Measurements from ENCODE around the gene TTC14.
"Not testable (repeated sequence)": the region's sequence is repeated elsewhere in the genome, so short reads cannot be mapped to it uniquely, and the experiment has no call there.

TTC14 gene

DNA sequence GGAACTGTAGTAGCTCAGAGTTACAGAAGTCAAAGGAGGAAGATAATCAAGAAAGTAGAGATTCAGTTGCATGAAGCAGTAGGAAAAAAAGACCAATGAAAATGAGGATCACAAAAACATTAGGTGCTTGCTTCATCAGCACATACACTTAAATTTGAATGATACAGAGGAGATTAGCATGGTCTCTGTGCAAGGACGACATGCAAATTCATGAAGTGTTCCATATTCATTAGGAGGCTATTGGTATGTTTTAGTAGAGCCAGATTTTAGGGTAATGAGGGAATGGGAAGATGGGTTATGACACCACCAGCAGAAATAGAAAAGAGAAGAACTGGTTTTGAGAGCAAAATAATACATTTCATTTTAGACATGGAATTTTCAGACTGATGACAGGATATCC, 21.0 kb upstream of the TTC14 start:
- TF ChIP-seq ISL1 (CRISPR knock-in tag; IDR thresholded peaks at IDR 0.05) = no peak
- TF ChIP-seq, protein P1, sequence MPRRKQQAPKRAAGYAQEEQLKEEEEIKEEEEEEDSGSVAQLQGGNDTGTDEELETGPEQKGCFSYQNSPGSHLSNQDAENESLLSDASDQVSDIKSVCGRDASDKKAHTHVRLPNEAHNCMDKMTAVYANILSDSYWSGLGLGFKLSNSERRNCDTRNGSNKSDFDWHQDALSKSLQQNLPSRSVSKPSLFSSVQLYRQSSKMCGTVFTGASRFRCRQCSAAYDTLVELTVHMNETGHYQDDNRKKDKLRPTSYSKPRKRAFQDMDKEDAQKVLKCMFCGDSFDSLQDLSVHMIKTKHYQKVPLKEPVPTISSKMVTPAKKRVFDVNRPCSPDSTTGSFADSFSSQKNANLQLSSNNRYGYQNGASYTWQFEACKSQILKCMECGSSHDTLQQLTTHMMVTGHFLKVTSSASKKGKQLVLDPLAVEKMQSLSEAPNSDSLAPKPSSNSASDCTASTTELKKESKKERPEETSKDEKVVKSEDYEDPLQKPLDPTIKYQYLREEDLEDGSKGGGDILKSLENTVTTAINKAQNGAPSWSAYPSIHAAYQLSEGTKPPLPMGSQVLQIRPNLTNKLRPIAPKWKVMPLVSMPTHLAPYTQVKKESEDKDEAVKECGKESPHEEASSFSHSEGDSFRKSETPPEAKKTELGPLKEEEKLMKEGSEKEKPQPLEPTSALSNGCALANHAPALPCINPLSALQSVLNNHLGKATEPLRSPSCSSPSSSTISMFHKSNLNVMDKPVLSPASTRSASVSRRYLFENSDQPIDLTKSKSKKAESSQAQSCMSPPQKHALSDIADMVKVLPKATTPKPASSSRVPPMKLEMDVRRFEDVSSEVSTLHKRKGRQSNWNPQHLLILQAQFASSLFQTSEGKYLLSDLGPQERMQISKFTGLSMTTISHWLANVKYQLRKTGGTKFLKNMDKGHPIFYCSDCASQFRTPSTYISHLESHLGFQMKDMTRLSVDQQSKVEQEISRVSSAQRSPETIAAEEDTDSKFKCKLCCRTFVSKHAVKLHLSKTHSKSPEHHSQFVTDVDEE (CRISPR knock-in tag; IDR thresholded peaks at IDR 0.05) = no peak
- TF ChIP-seq, protein P2, sequence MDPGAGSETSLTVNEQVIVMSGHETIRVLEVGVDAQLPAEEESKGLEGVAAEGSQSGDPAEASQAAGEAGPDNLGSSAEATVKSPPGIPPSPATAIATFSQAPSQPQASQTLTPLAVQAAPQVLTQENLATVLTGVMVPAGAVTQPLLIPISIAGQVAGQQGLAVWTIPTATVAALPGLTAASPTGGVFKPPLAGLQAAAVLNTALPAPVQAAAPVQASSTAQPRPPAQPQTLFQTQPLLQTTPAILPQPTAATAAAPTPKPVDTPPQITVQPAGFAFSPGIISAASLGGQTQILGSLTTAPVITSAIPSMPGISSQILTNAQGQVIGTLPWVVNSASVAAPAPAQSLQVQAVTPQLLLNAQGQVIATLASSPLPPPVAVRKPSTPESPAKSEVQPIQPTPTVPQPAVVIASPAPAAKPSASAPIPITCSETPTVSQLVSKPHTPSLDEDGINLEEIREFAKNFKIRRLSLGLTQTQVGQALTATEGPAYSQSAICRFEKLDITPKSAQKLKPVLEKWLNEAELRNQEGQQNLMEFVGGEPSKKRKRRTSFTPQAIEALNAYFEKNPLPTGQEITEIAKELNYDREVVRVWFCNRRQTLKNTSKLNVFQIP (CRISPR knock-in tag; IDR thresholded peaks at IDR 0.05; ENCODE audit: borderline replicate concordance, low read depth) = no peak
- TF ChIP-seq OSR1 (CRISPR knock-in tag; IDR thresholded peaks at IDR 0.05) = no peak
- no peak for TF ChIP-seq TOX (CRISPR knock-in tag; IDR thresholded peaks at IDR 0.05; ENCODE audit: borderline replicate concordance)
- TF ChIP-seq, protein P3, sequence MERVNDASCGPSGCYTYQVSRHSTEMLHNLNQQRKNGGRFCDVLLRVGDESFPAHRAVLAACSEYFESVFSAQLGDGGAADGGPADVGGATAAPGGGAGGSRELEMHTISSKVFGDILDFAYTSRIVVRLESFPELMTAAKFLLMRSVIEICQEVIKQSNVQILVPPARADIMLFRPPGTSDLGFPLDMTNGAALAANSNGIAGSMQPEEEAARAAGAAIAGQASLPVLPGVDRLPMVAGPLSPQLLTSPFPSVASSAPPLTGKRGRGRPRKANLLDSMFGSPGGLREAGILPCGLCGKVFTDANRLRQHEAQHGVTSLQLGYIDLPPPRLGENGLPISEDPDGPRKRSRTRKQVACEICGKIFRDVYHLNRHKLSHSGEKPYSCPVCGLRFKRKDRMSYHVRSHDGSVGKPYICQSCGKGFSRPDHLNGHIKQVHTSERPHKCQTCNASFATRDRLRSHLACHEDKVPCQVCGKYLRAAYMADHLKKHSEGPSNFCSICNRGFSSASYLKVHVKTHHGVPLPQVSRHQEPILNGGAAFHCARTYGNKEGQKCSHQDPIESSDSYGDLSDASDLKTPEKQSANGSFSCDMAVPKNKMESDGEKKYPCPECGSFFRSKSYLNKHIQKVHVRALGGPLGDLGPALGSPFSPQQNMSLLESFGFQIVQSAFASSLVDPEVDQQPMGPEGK (CRISPR knock-in tag; IDR thresholded peaks at IDR 0.05; ENCODE audit: borderline replicate concordance) = no peak
- TF ChIP-seq ZNF70 (CRISPR knock-in tag; IDR thresholded peaks at IDR 0.05) = no peak
- TF ChIP-seq BACH2 (CRISPR knock-in tag; IDR thresholded peaks at IDR 0.05; ENCODE audit: borderline replicate concordance) = no peak
- TF ChIP-seq ESRRG (CRISPR knock-in tag; IDR thresholded peaks at IDR 0.05) = no peak
- no peak for TF ChIP-seq CSDC2 (CRISPR knock-in tag; IDR thresholded peaks at IDR 0.05)
- no peak for TF ChIP-seq PPARA (CRISPR knock-in tag; IDR thresholded peaks at IDR 0.05; ENCODE audit: borderline replicate concordance)
- no peak for TF ChIP-seq ZC3H10 (CRISPR knock-in tag; IDR thresholded peaks at IDR 0.05)
- TF ChIP-seq ZNF565 (CRISPR knock-in tag; conservative IDR thresholded peaks at IDR 0.05; ENCODE audit: low read depth) = no peak
- TF ChIP-seq ZFP3 (CRISPR knock-in tag; IDR thresholded peaks at IDR 0.05) = no peak
- TF ChIP-seq ZFP30 (CRISPR knock-in tag; IDR thresholded peaks at IDR 0.05) = no peak
- ATAC-seq = no peak

DNA sequence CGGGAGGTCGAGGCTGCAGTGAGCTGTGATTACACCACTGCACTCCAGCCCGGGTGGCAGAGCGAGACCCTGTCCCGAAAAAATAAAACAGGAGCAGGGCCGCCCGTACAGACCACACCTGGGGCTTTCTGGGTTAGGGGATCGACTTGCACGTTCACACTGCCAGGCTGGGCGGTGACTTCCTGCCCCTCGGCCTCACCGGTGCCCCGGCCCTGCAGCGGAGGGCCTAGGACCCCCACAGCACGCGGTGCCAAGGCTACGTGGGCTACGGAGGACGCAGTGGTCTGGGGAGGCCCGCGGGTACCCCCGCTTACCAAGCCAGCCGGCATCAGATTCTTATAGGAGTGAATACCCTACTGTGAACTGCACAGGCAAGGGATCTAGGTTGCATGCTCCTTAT, 11.6 kb upstream of the TTC14 start:
- no peak for ATAC-seq
- no peak for TF ChIP-seq RARB (CRISPR knock-in tag; IDR thresholded peaks at IDR 0.05)
- TF ChIP-seq, protein P2 (CRISPR knock-in tag; IDR thresholded peaks at IDR 0.05; ENCODE audit: borderline replicate concordance, low read depth) = no peak
- no peak for TF ChIP-seq ZNF565 (CRISPR knock-in tag; conservative IDR thresholded peaks at IDR 0.05; ENCODE audit: low read depth)
- no peak for TF ChIP-seq PPARA (CRISPR knock-in tag; IDR thresholded peaks at IDR 0.05; ENCODE audit: borderline replicate concordance)
- TF ChIP-seq, protein P3 (CRISPR knock-in tag; IDR thresholded peaks at IDR 0.05; ENCODE audit: borderline replicate concordance) = no peak
- TF ChIP-seq ZC3H10 (CRISPR knock-in tag; IDR thresholded peaks at IDR 0.05) = no peak
- no peak for TF ChIP-seq ISL1 (CRISPR knock-in tag; IDR thresholded peaks at IDR 0.05)
- TF ChIP-seq, protein P4, sequence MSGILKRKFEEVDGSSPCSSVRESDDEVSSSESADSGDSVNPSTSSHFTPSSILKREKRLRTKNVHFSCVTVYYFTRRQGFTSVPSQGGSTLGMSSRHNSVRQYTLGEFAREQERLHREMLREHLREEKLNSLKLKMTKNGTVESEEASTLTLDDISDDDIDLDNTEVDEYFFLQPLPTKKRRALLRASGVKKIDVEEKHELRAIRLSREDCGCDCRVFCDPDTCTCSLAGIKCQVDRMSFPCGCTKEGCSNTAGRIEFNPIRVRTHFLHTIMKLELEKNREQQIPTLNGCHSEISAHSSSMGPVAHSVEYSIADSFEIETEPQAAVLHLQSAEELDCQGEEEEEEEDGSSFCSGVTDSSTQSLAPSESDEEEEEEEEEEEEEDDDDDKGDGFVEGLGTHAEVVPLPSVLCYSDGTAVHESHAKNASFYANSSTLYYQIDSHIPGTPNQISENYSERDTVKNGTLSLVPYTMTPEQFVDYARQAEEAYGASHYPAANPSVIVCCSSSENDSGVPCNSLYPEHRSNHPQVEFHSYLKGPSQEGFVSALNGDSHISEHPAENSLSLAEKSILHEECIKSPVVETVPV (CRISPR knock-in tag; IDR thresholded peaks at IDR 0.05) = no peak
- TF ChIP-seq GLIS3 (CRISPR knock-in tag; IDR thresholded peaks at IDR 0.05) = no peak
- no peak for TF ChIP-seq ESRRG (CRISPR knock-in tag; IDR thresholded peaks at IDR 0.05)
- no peak for TF ChIP-seq TCF4 (CRISPR knock-in tag; IDR thresholded peaks at IDR 0.05; ENCODE audit: borderline replicate concordance)
- TF ChIP-seq TOX (CRISPR knock-in tag; IDR thresholded peaks at IDR 0.05; ENCODE audit: borderline replicate concordance) = no peak
- no peak for TF ChIP-seq SNAI2 (CRISPR knock-in tag; IDR thresholded peaks at IDR 0.05)
- no peak for TF ChIP-seq ZNF8 (CRISPR knock-in tag; IDR thresholded peaks at IDR 0.05)
- TF ChIP-seq, protein P1 (CRISPR knock-in tag; IDR thresholded peaks at IDR 0.05) = no peak
- no peak for TF ChIP-seq CSDC2 (CRISPR knock-in tag; IDR thresholded peaks at IDR 0.05)

DNA sequence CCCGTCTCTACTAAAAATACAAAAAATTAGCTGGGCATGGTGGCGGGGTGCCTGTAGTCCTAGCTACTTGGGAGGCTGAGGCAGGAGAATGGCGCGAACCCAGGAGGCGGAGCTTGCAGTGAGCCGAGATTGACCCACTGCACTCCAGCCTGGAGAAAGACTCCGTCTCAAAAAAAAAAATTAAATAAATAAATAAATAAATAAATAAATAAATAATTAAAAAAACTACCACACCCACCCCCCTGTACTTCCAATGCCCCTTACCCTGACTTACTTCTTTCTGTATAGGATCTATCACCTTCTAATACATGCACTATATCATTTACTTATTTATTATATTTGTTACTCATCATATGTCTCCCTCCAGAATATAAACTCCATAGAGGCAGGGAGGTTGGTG, 8.3 kb upstream of the TTC14 start:
- ATAC-seq = not testable (repeated sequence)
